ENCODE measurements around the gene TBCEL. TPM values are rescaled to one million over a fixed set of nuclear protein-coding genes. Genes with fewer than 3 reads are reported as not detected.

Gene TBCEL
- total and polyA plus RNA-seq, 10 of the 15 experiments (the other 5 are each of a cell fraction or from before 2014, with no cell fraction given): 2.0 to 10.4 (median 7.3) TPM

DNA sequence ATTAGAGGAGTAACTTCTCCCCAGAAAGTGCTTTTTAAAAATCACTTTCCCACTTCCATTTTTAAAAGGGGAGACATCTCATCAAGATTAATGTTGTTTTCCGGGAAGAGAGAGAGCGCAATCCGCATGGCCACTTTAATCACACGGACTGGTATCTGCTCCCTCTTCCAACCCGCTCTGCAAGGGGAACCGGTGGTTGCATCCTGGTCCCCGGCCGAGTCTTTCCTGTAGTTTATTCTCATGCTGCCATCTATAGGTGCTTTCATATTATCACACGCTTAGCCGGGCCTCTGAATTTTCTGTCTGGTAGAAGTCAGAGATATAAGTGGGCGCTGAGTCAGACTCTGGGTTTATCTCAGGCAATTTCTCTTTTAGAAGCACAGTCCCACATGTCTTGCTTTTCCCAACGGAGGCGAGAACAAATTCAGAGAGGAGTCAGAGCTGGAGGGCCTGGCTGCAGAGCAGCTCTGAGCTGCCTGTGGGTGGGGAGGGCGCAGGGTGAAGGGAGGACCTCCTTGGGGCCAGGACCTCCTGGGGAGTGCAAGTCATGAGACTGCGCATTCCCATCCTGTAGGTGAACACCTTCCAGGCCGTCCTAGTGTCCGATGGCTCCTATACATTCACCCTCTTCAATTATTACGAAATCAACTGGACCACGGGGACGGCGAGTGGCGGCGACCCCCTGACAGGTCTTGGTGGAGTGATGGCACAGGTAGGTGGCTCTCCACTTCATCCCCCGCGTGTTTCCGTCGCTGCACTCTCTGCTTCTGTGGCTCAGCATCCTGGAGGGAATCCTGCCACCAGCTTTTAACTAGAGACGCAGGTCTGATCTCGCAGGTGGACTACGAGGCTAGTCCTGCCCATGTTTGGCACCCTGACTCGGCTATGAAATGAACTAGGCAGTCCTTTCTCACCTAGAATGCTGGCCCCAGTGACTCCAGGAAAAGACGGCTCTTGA lies 88.9 kb downstream of the TBCEL start (continued):
- TF ChIP-seq, protein P1, sequence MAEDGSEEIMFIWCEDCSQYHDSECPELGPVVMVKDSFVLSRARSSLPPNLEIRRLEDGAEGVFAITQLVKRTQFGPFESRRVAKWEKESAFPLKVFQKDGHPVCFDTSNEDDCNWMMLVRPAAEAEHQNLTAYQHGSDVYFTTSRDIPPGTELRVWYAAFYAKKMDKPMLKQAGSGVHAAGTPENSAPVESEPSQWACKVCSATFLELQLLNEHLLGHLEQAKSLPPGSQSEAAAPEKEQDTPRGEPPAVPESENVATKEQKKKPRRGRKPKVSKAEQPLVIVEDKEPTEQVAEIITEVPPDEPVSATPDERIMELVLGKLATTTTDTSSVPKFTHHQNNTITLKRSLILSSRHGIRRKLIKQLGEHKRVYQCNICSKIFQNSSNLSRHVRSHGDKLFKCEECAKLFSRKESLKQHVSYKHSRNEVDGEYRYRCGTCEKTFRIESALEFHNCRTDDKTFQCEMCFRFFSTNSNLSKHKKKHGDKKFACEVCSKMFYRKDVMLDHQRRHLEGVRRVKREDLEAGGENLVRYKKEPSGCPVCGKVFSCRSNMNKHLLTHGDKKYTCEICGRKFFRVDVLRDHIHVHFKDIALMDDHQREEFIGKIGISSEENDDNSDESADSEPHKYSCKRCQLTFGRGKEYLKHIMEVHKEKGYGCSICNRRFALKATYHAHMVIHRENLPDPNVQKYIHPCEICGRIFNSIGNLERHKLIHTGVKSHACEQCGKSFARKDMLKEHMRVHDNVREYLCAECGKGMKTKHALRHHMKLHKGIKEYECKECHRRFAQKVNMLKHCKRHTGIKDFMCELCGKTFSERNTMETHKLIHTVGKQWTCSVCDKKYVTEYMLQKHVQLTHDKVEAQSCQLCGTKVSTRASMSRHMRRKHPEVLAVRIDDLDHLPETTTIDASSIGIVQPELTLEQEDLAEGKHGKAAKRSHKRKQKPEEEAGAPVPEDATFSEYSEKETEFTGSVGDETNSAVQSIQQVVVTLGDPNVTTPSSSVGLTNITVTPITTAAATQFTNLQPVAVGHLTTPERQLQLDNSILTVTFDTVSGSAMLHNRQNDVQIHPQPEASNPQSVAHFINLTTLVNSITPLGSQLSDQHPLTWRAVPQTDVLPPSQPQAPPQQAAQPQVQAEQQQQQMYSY (CRISPR knock-in tag; IDR thresholded peaks at IDR 0.05): no peak
- TF ChIP-seq NBN (IDR thresholded peaks at IDR 0.05): no peak
- no peak for TF ChIP-seq RBBP5 (conservative IDR thresholded peaks at IDR 0.05)
- TF ChIP-seq SMAD5 (IDR thresholded peaks at IDR 0.05; ENCODE audit: low read depth): no peak
- TF ChIP-seq, protein P2, sequence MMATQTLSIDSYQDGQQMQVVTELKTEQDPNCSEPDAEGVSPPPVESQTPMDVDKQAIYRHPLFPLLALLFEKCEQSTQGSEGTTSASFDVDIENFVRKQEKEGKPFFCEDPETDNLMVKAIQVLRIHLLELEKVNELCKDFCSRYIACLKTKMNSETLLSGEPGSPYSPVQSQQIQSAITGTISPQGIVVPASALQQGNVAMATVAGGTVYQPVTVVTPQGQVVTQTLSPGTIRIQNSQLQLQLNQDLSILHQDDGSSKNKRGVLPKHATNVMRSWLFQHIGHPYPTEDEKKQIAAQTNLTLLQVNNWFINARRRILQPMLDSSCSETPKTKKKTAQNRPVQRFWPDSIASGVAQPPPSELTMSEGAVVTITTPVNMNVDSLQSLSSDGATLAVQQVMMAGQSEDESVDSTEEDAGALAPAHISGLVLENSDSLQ (IDR thresholded peaks at IDR 0.05): no peak
- TF ChIP-seq BRCA1 (IDR thresholded peaks at IDR 0.05; ENCODE audit: low read depth, low read length): no peak
- no peak for TF ChIP-seq RB1 (IDR thresholded peaks at IDR 0.05; ENCODE audit: borderline replicate concordance)
- TF ChIP-seq, protein P3, sequence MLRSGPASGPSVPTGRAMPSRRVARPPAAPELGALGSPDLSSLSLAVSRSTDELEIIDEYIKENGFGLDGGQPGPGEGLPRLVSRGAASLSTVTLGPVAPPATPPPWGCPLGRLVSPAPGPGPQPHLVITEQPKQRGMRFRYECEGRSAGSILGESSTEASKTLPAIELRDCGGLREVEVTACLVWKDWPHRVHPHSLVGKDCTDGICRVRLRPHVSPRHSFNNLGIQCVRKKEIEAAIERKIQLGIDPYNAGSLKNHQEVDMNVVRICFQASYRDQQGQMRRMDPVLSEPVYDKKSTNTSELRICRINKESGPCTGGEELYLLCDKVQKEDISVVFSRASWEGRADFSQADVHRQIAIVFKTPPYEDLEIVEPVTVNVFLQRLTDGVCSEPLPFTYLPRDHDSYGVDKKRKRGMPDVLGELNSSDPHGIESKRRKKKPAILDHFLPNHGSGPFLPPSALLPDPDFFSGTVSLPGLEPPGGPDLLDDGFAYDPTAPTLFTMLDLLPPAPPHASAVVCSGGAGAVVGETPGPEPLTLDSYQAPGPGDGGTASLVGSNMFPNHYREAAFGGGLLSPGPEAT (IDR thresholded peaks at IDR 0.05; ENCODE audit: low read depth): no peak
- no peak for TF ChIP-seq CBFB (IDR thresholded peaks at IDR 0.05; ENCODE audit: low read depth)
- no peak for TF ChIP-seq RUNX3 (IDR thresholded peaks at IDR 0.05; ENCODE audit: low read length)
- no peak for TF ChIP-seq POLR2AphosphoS2 (IDR thresholded peaks at IDR 0.05; ENCODE audit: low read depth, low read length)
- TF ChIP-seq CBX3 (IDR thresholded peaks at IDR 0.05; ENCODE audit: borderline replicate concordance, low read depth): no peak
- no peak for TF ChIP-seq CHD2 (IDR thresholded peaks at IDR 0.05; ENCODE audit: borderline replicate concordance, low read depth, low read length)
- TF ChIP-seq KDM1A (IDR thresholded peaks at IDR 0.05; ENCODE audit: borderline replicate concordance): no peak
- 0 out of 2 replicates have a peak, but pooled peaks have one; percentile 14 for TF ChIP-seq IRF4 (IDR thresholded peaks at IDR 0.05; ENCODE audit: low read depth, low read length)
- TF ChIP-seq, protein P4, sequence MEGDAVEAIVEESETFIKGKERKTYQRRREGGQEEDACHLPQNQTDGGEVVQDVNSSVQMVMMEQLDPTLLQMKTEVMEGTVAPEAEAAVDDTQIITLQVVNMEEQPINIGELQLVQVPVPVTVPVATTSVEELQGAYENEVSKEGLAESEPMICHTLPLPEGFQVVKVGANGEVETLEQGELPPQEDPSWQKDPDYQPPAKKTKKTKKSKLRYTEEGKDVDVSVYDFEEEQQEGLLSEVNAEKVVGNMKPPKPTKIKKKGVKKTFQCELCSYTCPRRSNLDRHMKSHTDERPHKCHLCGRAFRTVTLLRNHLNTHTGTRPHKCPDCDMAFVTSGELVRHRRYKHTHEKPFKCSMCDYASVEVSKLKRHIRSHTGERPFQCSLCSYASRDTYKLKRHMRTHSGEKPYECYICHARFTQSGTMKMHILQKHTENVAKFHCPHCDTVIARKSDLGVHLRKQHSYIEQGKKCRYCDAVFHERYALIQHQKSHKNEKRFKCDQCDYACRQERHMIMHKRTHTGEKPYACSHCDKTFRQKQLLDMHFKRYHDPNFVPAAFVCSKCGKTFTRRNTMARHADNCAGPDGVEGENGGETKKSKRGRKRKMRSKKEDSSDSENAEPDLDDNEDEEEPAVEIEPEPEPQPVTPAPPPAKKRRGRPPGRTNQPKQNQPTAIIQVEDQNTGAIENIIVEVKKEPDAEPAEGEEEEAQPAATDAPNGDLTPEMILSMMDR (IDR thresholded peaks at IDR 0.05 in 2 of 3, conservative IDR thresholded peaks at IDR 0.05 in 1 of 3; ENCODE audit: control insufficient read depth in 2 of 3, extremely low read depth in 1 of 3, insufficient read depth in 1 of 3, low read depth in 3 of 3, low read length in 3 of 3): peak; percentile 56 to 83 (median 66)
- no peak for TF ChIP-seq RAD51 (IDR thresholded peaks at IDR 0.05)
- TF ChIP-seq ZBED1 (IDR thresholded peaks at IDR 0.05; ENCODE audit: borderline replicate concordance): no peak
- no peak for TF ChIP-seq DPF2 (IDR thresholded peaks at IDR 0.05)
